Thoracic aorta (tissue), 2 donors: Measurements from ENCODE around the gene RNU6-9. TPM values are rescaled to one million over a fixed set of nuclear protein-coding genes. Genes with fewer than 3 reads are reported as not detected.

ENCODE experiments used
- ATAC-seq: fragments of 150-250 bp; one replicate; pipeline ENCODE4 v1.8.0; 2017; ENCODE audit warnings: low read depth; ENCODE audit not compliant: insufficient number of reproducible peaks, low FRiP score
- DNase-seq: peaks from one replicate; pipeline ENCODE4 v3.0.0-alpha.2; 2020; ENCODE audit warnings: low spot score
- H3K27ac ChIP-seq, 2 donors: fragments of 200-600 bp; sonication (generic); 1 replicate in 1 of 2; 2 replicates in 1 of 2; pipeline ENCODE4 v1.5.1; 2016; ENCODE audit warnings: mild to moderate bottlenecking in 2 of 2, moderate library complexity in 2 of 2
- H3K27me3 ChIP-seq: fragments of 200-600 bp; sonication (generic); replicated peaks from 2 replicates; pipeline ENCODE4 v1.6.0; 2016; ENCODE audit warnings: mild to moderate bottlenecking; ENCODE audit not compliant: insufficient read depth
- H3K36me3 ChIP-seq: fragments of 200-600 bp; sonication (generic); one replicate; pipeline ENCODE4 v1.5.1; 2016
- H3K4me1 ChIP-seq, 2 donors: fragments of 200-600 bp; sonication (generic); 1 replicate in 1 of 2; 2 replicates in 1 of 2; pipeline versions ENCODE4 v1.5.1 to v1.6.0; 2016; ENCODE audit warnings: low read depth in 2 of 2, mild to moderate bottlenecking in 1 of 2; ENCODE audit not compliant: control insufficient read depth in 1 of 2
- H3K4me3 ChIP-seq: fragments of 200-600 bp; sonication (generic); 2 replicates; pipeline ENCODE4 v1.5.1; 2016; ENCODE audit warnings: mild to moderate bottlenecking
- H3K9me3 ChIP-seq: fragments of 200-600 bp; sonication (generic); 2 replicates; pipeline ENCODE4 v1.5.1; 2016
- total RNA-seq, 2 donors: library from RNA; depleted of rRNA; stranded (reverse); fragments of >200 nt; gene quantifications; one replicate each; pipeline versions ENCODE4 v1.1.0 to v1.2.3, GENCODE V29; 2016
- TF ChIP-seq, protein P1 (sequence below): fragments of 200-600 bp; sonication (generic); IDR thresholded peaks from one replicate; pipeline ENCODE4 v1.5.1; 2019; ENCODE audit warnings: antibody characterized with exemption

Gene RNU6-9
- total RNA-seq, 2 donors from 2014 or later = not detected

DNA sequence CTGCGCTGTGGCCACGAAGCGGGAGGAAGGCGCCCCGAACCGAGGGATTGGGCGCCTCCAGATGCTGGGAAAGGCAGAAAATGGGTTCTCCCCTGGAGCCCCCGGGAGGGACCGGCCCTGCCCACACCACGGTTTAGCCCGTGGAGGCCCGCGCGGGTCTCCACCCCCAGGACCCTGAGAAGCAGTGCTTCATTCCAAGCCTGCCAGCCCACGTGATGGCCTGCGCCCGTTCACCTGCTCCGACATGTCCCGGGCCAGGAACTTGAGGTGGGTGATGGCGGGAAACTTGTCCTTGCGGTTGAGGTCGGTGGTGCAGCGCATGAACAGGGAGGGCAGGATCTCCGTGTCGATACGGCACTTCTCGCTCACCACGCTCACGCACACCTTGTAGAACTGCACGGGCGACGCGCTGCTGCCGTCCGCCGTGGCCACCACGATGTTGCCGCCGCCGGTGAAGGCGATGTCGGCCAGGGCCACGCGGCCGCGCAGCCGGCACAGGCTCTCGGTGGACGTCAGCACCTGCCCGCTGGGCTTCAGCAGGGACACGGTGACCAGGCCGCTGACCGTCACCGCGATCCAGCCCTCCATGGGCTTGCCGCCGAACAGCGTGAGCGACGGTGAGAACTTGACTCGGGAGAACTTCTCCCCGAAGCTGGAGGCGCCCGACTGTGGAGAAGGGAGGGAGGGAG lies 7.6 kb upstream of the RNU6-9 start:
- H3K27ac ChIP-seq = no peak overlapping the region
- no peaks in the 10 kb centered on the region for H3K27me3 ChIP-seq
- no peaks in the 10 kb centered on the region for H3K4me1 ChIP-seq
- H3K36me3 ChIP-seq = peaks cover 67% of the 10 kb centered on the region
- DNase-seq (no peak), ATAC-seq (no peak)
- no peak overlapping the region for H3K4me3 ChIP-seq
- no peaks in the 10 kb centered on the region for H3K9me3 ChIP-seq
- TF ChIP-seq, protein P1, sequence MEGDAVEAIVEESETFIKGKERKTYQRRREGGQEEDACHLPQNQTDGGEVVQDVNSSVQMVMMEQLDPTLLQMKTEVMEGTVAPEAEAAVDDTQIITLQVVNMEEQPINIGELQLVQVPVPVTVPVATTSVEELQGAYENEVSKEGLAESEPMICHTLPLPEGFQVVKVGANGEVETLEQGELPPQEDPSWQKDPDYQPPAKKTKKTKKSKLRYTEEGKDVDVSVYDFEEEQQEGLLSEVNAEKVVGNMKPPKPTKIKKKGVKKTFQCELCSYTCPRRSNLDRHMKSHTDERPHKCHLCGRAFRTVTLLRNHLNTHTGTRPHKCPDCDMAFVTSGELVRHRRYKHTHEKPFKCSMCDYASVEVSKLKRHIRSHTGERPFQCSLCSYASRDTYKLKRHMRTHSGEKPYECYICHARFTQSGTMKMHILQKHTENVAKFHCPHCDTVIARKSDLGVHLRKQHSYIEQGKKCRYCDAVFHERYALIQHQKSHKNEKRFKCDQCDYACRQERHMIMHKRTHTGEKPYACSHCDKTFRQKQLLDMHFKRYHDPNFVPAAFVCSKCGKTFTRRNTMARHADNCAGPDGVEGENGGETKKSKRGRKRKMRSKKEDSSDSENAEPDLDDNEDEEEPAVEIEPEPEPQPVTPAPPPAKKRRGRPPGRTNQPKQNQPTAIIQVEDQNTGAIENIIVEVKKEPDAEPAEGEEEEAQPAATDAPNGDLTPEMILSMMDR = no peak

DNA sequence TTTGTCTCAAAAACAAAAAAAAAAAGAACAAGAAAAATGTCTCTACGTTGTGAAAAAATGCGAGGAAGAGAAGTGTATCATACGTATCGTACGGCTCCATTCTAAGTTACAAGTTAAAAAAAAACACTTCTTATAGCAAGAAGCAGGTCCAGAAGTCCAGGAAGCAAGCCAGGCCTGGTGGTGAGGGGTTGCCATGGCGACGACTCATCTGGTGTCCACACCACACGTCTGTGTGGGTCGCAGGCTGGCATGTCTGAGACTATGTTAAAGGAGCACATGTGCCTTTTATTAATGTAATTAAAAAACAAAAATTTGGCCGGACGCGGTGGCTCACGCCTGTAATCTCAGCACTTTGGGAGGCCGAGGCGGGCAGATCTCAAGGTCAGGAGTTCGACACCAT lies 6.2 kb upstream of the RNU6-9 start:
- Histone ChIP-seq H3K4me3 (no peak overlapping the region), H3K9me3 (no peaks in the 10 kb centered on the region), H3K27me3 (no peaks in the 10 kb centered on the region), H3K36me3 (peaks cover 54% of the 10 kb centered on the region), H3K4me1 (peaks cover 2 to 8% of the 10 kb centered on the region in 2 donors), H3K27ac (no peak overlapping the region)
- ATAC-seq (no peak), DNase-seq (no peak)
- TF ChIP-seq, protein P1 = no peak

DNA sequence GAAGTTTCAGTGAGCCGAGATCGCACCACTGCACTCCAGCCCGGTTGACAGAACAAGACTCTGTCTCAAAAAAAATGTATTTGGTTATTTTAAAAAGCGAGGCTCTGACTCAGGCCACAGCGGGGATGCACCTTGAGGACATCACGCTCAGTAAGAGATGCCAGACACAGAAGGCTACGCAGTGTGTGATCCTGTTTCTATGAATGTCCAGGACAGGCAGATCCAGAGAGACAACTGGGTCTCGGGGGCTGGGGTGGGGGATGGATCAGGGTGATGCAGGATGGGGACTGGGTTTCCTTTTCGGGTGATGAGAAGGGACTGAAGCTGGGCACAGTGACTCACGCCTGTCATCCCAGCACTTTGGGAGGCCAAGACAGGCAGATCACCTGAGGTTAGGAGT lies 5.7 kb upstream of the RNU6-9 start:
- TF ChIP-seq, protein P1 = no peak
- ATAC-seq (no peak), DNase-seq (no peak)
- H3K4me3 ChIP-seq = no peak overlapping the region
- H3K36me3 ChIP-seq = peaks cover 49% of the 10 kb centered on the region
- H3K4me1 ChIP-seq = peaks cover 4 to 9% of the 10 kb centered on the region in 2 donors
- no peaks in the 10 kb centered on the region for H3K9me3 ChIP-seq
- no peak overlapping the region for H3K27ac ChIP-seq
- no peaks in the 10 kb centered on the region for H3K27me3 ChIP-seq

DNA sequence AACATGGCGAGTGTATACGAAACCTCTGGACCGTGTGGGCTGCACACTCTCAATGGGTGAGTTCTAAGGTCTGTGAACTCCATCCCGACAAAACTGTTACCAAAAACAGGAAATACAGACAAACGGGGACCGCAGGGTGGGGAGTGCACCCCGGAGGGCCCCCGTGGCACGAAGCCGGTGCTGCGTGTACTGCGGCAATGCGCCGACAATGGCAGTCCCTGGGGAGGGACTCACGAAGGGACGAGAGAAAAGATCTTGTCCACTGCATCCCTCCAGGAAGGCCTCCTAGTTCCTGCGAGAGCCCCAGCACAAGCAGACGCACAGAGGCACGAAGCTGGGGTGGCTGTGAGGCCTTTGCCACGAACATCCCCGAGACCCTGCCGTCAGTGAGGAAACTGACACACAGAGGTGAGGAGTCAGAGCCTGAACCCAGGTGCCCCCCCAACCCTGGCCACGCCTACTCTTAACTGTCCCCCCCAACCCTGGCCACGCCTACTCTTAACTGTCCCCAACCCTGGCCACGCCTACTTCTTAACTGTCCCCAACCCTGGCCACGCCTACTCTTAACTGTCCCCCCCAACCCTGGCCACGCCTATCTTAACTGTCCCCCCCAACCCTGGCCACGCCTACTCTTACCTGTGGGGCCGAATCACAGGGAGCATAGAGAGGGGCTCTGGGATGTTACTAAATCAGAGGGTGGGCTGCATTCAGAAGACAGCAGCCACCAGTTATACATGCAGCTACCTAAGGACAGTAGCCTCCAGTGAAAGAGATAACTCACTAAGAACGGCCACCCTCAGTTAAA lies 4.5 kb upstream of the RNU6-9 start:
- Histone ChIP-seq H3K9me3 (no peaks in the 10 kb centered on the region), H3K36me3 (peaks cover 40% of the 10 kb centered on the region), H3K4me1 (peaks cover 4 to 12% of the 10 kb centered on the region in 2 donors), H3K4me3 (no peak overlapping the region), H3K27ac (no peak overlapping the region), H3K27me3 (no peaks in the 10 kb centered on the region)
- TF ChIP-seq, protein P1 = no peak
- ATAC-seq = no peak
- no peak for DNase-seq

DNA sequence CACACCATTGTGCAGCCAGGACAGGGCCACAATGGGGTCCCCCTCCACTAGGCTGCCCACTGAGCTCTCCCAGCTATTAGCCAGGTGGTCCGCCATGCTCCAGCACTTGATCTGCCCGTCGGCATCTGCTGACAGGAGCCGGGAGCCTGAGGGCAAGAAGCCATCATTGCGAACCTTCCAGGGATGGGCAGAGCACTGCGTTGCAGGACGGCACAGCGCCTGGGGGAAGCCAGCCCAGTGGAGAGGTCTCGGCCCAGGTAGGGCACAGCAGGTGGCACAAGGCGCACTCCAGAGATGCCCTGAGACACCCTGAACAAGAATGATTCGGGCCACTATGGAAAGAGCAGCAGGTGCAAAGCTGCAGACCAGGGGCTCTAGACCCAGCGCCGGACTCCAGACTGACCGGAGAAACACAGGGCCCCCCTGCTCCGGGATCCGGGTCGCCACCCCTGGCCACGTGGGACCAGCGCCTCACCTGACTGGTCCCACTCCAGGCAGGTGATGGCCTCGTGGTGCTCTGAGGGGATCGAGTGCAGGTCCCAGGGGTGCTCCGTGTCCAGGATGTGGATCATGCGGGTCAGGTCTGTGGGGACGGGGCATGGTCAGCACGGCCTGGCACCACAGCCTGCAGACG lies 3.5 kb upstream of the RNU6-9 start:
- TF ChIP-seq, protein P1 = no peak
- H3K27ac ChIP-seq = no peak overlapping the region
- peaks cover 30% of the 10 kb centered on the region for H3K36me3 ChIP-seq
- peaks cover 4 to 14% of the 10 kb centered on the region in 2 donors for H3K4me1 ChIP-seq
- H3K4me3 ChIP-seq = no peak overlapping the region
- no peak for DNase-seq
- ATAC-seq = no peak
- H3K27me3 ChIP-seq = no peaks in the 10 kb centered on the region
- no peaks in the 10 kb centered on the region for H3K9me3 ChIP-seq
